ENCODE measurements around the gene RNF135. TPM values are rescaled to one million over a fixed set of nuclear protein-coding genes. Genes with fewer than 3 reads are reported as not detected.

RNF135 gene
- total RNA-seq, 1 experiment from 2014 or later, result 23.4 TPM

GRCh38 chr17:31003225-31003866 is 32.5 kb downstream of the RNF135 start:
- Histone ChIP-seq H3K4me2 (no peak overlapping the region), H3K27me3 (ENCODE audit: insufficient read depth, low read depth) (no peaks in the 10 kb centered on the region), H3K27ac (no peak overlapping the region), H3K9me3 (ENCODE audit: insufficient read depth, low read depth) (no peaks in the 10 kb centered on the region), H4K20me1 (ENCODE audit: insufficient read depth) (no peaks in the 10 kb centered on the region; the same call in 1 of the 2 replicates), H3K79me2 (ENCODE audit: low read depth) (no peaks in the 10 kb centered on the region), H3K4me3 (no peak overlapping the region), H3F3A (ENCODE audit: insufficient read depth, low read depth) (no peaks in the 10 kb centered on the region), H3K4me1 (replicated peaks; ENCODE audit: insufficient read depth) (no peaks in the 10 kb centered on the region), H3K36me3 (ENCODE audit: low read depth) (no peaks in the 10 kb centered on the region), H3K9me2 (ENCODE audit: insufficient read depth) (no peaks in the 10 kb centered on the region), H2AFZ (no peak overlapping the region)
- BruUV-seq (replicated peaks), result no TSS peak
- intact Hi-C loops (cut with micrococcal nuclease; ENCODE audit: unreplicated experiment), result no loop called here
- TF ChIP-seq, protein P1, sequence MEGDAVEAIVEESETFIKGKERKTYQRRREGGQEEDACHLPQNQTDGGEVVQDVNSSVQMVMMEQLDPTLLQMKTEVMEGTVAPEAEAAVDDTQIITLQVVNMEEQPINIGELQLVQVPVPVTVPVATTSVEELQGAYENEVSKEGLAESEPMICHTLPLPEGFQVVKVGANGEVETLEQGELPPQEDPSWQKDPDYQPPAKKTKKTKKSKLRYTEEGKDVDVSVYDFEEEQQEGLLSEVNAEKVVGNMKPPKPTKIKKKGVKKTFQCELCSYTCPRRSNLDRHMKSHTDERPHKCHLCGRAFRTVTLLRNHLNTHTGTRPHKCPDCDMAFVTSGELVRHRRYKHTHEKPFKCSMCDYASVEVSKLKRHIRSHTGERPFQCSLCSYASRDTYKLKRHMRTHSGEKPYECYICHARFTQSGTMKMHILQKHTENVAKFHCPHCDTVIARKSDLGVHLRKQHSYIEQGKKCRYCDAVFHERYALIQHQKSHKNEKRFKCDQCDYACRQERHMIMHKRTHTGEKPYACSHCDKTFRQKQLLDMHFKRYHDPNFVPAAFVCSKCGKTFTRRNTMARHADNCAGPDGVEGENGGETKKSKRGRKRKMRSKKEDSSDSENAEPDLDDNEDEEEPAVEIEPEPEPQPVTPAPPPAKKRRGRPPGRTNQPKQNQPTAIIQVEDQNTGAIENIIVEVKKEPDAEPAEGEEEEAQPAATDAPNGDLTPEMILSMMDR (conservative IDR thresholded peaks at IDR 0.05), result no peak
- no peak for TF ChIP-seq EZH2 (IDR thresholded peaks at IDR 0.05; ENCODE audit: low read depth)
- DNase-seq, result no peak
- CTCF ChIA-PET, result no interaction called here
- POLR2A ChIA-PET (ENCODE audit: unreplicated experiment), result interaction anchor here (0.6 kb wide), 1 partner anchor 246 kb away, joined by 4 read pairs; no protein-coding TSS in a partner anchor

DNA sequence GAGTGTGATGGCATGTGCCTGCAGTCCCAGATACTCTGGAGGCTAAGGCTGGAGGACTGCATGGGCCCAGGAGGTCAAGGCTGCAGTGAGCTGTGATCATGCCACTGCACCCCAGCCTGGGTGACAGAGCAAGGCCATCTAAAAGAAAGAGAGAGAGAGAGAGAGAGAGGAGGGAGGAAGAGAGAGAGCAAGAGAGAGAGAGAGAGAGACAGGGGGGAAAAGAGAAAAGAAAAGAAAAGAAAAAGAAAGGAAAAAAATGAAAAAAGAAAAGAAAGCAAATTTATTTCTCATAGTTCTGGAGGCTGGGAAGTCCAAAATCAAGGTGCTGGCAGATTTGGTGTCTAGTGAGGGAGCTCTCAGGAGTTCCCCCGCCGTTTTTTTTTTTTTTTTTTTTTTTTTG is 33.3 kb downstream of the RNF135 start:
- H2AFZ ChIP-seq, result no peak overlapping the region
- H3K4me3 ChIP-seq, result no peak overlapping the region
- H3K79me2 ChIP-seq (ENCODE audit: low read depth), result no peaks in the 10 kb centered on the region
- CTCF ChIA-PET, result interaction anchor here (0.6 to 0.7 kb wide), 2 partner anchors 25 to 386 kb away, joined by 4 to 14 read pairs; no protein-coding TSS in a partner anchor
- no peaks in the 10 kb centered on the region for H3K9me3 ChIP-seq (ENCODE audit: insufficient read depth, low read depth)
- no peaks in the 10 kb centered on the region for H3K27me3 ChIP-seq (ENCODE audit: insufficient read depth, low read depth)
- H3K9me2 ChIP-seq (ENCODE audit: insufficient read depth), result no peaks in the 10 kb centered on the region
- no TSS peak for BruUV-seq (replicated peaks)
- POLR2A ChIA-PET (ENCODE audit: unreplicated experiment), result interaction anchor here (0.6 kb wide), 1 partner anchor 208 kb away, joined by 6 read pairs; no protein-coding TSS in a partner anchor
- H3K4me1 ChIP-seq (replicated peaks; ENCODE audit: insufficient read depth), result no peaks in the 10 kb centered on the region
- H3K27ac ChIP-seq, result no peak overlapping the region
- no peaks in the 10 kb centered on the region; the same call in 1 of the 2 replicates for H4K20me1 ChIP-seq (ENCODE audit: insufficient read depth)
- DNase-seq, result no peak
- intact Hi-C loops (cut with micrococcal nuclease; ENCODE audit: unreplicated experiment), result no loop called here
- H3F3A ChIP-seq (ENCODE audit: insufficient read depth, low read depth), result no peaks in the 10 kb centered on the region
- H3K36me3 ChIP-seq (ENCODE audit: low read depth), result no peaks in the 10 kb centered on the region
- no peak overlapping the region for H3K4me2 ChIP-seq
- TF ChIP-seq, protein P1 (conservative IDR thresholded peaks at IDR 0.05), result no peak
- TF ChIP-seq EZH2 (IDR thresholded peaks at IDR 0.05; ENCODE audit: low read depth), result no peak

GRCh38 chr17:31007695-31008373 is 37.0 kb downstream of the RNF135 start:
- Histone ChIP-seq H3K27ac (no peak overlapping the region), H3K4me2 (no peak overlapping the region), H2AFZ (no peak overlapping the region), H3K36me3 (ENCODE audit: low read depth) (no peaks in the 10 kb centered on the region), H3F3A (ENCODE audit: insufficient read depth, low read depth) (no peaks in the 10 kb centered on the region), H3K9me3 (ENCODE audit: insufficient read depth, low read depth) (no peaks in the 10 kb centered on the region), H3K4me1 (replicated peaks; ENCODE audit: insufficient read depth) (no peaks in the 10 kb centered on the region), H4K20me1 (ENCODE audit: insufficient read depth) (no peaks in the 10 kb centered on the region), H3K4me3 (no peak overlapping the region), H3K27me3 (ENCODE audit: insufficient read depth, low read depth) (no peaks in the 10 kb centered on the region), H3K79me2 (ENCODE audit: low read depth) (no peaks in the 10 kb centered on the region), H3K9me2 (ENCODE audit: insufficient read depth) (no peaks in the 10 kb centered on the region)
- DNase-seq, result no peak
- BruUV-seq (replicated peaks), result no TSS peak
- intact Hi-C loops (cut with micrococcal nuclease; ENCODE audit: unreplicated experiment), result no loop called here
- no peak for TF ChIP-seq EZH2 (IDR thresholded peaks at IDR 0.05; ENCODE audit: low read depth)
- TF ChIP-seq, protein P1 (conservative IDR thresholded peaks at IDR 0.05), result no peak
- CTCF ChIA-PET, result interaction anchor here (0.6 kb wide), 1 partner anchor 83 kb away, joined by 9 read pairs; no protein-coding TSS in a partner anchor
- POLR2A ChIA-PET (ENCODE audit: unreplicated experiment), result no interaction called here
